Measurements from ENCODE around the gene DST. TPM values are rescaled to one million over a fixed set of nuclear protein-coding genes. Genes with fewer than 3 reads are reported as not detected.

The DST gene
- polyA plus RNA-seq, 3 donors, result 1.1 to 7.4 (median 3.2) TPM

DNA sequence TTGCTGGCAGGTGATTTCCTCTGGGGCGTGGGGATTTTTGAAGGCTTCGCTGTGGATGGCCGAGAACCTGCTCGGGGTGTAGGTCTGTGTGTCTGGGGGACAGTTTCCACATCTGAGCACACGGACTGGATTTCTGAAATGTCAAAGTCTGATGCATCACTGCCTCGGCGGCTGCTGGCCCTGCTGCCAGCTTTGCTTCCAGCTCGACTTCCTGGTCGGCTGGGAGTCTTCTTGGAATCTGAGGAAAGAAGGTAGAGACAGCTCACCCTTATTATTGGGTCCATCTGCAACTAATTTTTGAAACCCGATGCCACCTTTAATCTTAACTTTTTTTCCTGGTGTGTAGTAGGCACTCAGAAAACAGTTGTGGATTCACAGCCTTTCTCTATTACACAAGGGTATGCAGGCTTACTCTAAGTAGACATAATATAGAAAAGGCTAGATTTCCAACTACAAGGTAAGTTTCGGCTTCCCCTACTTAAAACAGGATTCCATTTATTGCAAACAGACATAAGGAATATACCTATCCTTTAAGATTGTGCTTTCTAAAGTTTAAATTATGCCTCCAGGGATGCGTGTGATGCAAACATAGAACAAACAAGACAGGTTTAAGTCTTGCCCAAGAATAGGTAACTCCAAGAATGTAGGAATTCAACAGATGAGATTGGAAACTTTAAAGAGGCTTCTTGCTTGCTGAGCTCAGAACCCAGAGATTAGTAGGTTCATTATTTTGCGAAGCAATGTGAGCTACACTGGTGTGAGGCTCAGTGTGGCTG lies 183.5 kb downstream of the DST start:
- no peaks in the 10 kb centered on the region for H3K4me1 Mint-ChIP-seq
- no peak overlapping the region for H3K9ac ChIP-seq (ENCODE audit: insufficient read depth, low read length, poor library complexity, severe bottlenecking)
- no peaks in the 10 kb centered on the region for H3K27me3 ChIP-seq (ENCODE audit: control insufficient read depth in 2 of 2, insufficient read depth in 2 of 2, low read length in 2 of 2)
- no peak overlapping the region for H3K4me2 ChIP-seq (replicated peaks; ENCODE audit: extremely low read depth, low read length, poor library complexity, severe bottlenecking)
- H3K27me3 Mint-ChIP-seq (ENCODE audit: low read depth in 3 of 3), result no peaks in the 10 kb centered on the region
- no peaks in the 10 kb centered on the region for H3K9me3 ChIP-seq (replicated peaks in 1 of 2; ENCODE audit: control insufficient read depth in 1 of 2, insufficient read depth in 1 of 2, low read length in 2 of 2)
- H3K36me3 ChIP-seq (replicated peaks in 1 of 2; ENCODE audit: control insufficient read depth in 1 of 2, insufficient read depth in 2 of 2, low read length in 2 of 2), result peaks cover 33 to 37% of the 10 kb centered on the region in 2 donors
- intact Hi-C loops (cut with micrococcal nuclease), result no loop called here
- H3K36me3 Mint-ChIP-seq, result peaks cover 30 to 37% of the 10 kb centered on the region in 2 donors
- H3K27ac ChIP-seq (ENCODE audit: low read depth in 1 of 2, low read length in 2 of 2), result no peak overlapping the region
- DNase-seq, result no peak
- H3K9me3 Mint-ChIP-seq, result no peaks in the 10 kb centered on the region
- TF ChIP-seq, protein P1, sequence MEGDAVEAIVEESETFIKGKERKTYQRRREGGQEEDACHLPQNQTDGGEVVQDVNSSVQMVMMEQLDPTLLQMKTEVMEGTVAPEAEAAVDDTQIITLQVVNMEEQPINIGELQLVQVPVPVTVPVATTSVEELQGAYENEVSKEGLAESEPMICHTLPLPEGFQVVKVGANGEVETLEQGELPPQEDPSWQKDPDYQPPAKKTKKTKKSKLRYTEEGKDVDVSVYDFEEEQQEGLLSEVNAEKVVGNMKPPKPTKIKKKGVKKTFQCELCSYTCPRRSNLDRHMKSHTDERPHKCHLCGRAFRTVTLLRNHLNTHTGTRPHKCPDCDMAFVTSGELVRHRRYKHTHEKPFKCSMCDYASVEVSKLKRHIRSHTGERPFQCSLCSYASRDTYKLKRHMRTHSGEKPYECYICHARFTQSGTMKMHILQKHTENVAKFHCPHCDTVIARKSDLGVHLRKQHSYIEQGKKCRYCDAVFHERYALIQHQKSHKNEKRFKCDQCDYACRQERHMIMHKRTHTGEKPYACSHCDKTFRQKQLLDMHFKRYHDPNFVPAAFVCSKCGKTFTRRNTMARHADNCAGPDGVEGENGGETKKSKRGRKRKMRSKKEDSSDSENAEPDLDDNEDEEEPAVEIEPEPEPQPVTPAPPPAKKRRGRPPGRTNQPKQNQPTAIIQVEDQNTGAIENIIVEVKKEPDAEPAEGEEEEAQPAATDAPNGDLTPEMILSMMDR (IDR thresholded peaks at IDR 0.05), result no peak
- H3K4me1 ChIP-seq (ENCODE audit: control insufficient read depth in 1 of 2, insufficient read depth in 2 of 2, low read length in 2 of 2), result no peaks in the 10 kb centered on the region
- 97% methylated on average over 5 of the region's 13 CpGs for WGBS (ENCODE audit: insufficient coverage)
- H2AFZ ChIP-seq (ENCODE audit: insufficient read depth, low read depth, low read length, poor library complexity, severe bottlenecking), result no peak overlapping the region
- H3K27ac Mint-ChIP-seq, result no peak overlapping the region
- no peak overlapping the region for H3K4me3 ChIP-seq (replicated peaks in 1 of 3; ENCODE audit: low read depth in 2 of 3, low read length in 3 of 3)
- no peaks in the 10 kb centered on the region for H4K20me1 ChIP-seq (ENCODE audit: insufficient read depth, low read length)
- H3K4me3 Mint-ChIP-seq, result no peak overlapping the region
- H3K79me2 ChIP-seq (ENCODE audit: insufficient read depth, low read length), result no peaks in the 10 kb centered on the region

DNA sequence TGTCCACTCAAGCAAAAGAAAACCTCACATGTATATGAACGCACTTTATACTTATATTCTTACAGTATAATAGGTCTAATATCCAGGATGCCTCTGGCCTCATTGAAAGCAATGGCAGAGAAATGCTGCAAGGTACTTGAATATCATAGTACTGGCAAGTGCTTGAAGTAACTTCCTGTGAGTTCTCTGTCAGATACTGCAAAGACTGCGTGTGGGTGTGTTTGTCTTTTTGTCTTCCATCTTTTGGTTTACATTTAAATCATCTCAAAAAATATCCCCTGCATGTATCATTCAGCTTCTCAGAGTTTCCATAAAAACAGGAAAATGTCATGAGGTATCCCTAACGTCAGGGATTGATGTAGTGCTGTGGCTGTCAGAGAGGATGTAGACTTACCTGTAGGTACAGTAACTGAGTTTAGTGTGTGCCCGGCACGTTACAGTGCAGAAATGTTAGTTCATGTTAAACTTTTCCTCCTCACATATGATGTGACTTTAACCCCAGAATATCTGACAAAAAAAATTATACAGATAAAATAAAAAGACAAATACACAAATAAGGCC lies 184.3 kb downstream of the DST start:
- Mint-ChIP-seq H3K27me3 (ENCODE audit: low read depth in 3 of 3) (no peaks in the 10 kb centered on the region), H3K36me3 (peaks cover 28 to 35% of the 10 kb centered on the region in 2 donors), H3K9me3 (no peaks in the 10 kb centered on the region), H3K27ac (no peak overlapping the region), H3K4me1 (no peaks in the 10 kb centered on the region), H3K4me3 (no peak overlapping the region)
- Histone ChIP-seq H3K4me2 (replicated peaks; ENCODE audit: extremely low read depth, low read length, poor library complexity, severe bottlenecking) (no peak overlapping the region), H3K36me3 (replicated peaks in 1 of 2; ENCODE audit: control insufficient read depth in 1 of 2, insufficient read depth in 2 of 2, low read length in 2 of 2) (peaks cover 25 to 32% of the 10 kb centered on the region in 2 donors), H3K27me3 (ENCODE audit: control insufficient read depth in 2 of 2, insufficient read depth in 2 of 2, low read length in 2 of 2) (no peaks in the 10 kb centered on the region), H2AFZ (ENCODE audit: insufficient read depth, low read depth, low read length, poor library complexity, severe bottlenecking) (no peak overlapping the region), H3K4me3 (replicated peaks in 1 of 3; ENCODE audit: low read depth in 2 of 3, low read length in 3 of 3) (no peak overlapping the region), H3K27ac (ENCODE audit: low read depth in 1 of 2, low read length in 2 of 2) (no peak overlapping the region), H3K9ac (ENCODE audit: insufficient read depth, low read length, poor library complexity, severe bottlenecking) (no peak overlapping the region), H4K20me1 (ENCODE audit: insufficient read depth, low read length) (no peaks in the 10 kb centered on the region), H3K9me3 (replicated peaks in 1 of 2; ENCODE audit: control insufficient read depth in 1 of 2, insufficient read depth in 1 of 2, low read length in 2 of 2) (no peaks in the 10 kb centered on the region), H3K79me2 (ENCODE audit: insufficient read depth, low read length) (no peaks in the 10 kb centered on the region), H3K4me1 (ENCODE audit: control insufficient read depth in 1 of 2, insufficient read depth in 2 of 2, low read length in 2 of 2) (no peaks in the 10 kb centered on the region)
- TF ChIP-seq, protein P1 (IDR thresholded peaks at IDR 0.05), result no peak
- DNase-seq, result no peak
- intact Hi-C loops (cut with micrococcal nuclease), result no loop called here
- 80% methylated on average over 1 of the region's 5 CpGs for WGBS (ENCODE audit: insufficient coverage)

All from CD14-positive monocyte (primary cell).